ENCODE data around the gene PNPLA1.

DNA sequence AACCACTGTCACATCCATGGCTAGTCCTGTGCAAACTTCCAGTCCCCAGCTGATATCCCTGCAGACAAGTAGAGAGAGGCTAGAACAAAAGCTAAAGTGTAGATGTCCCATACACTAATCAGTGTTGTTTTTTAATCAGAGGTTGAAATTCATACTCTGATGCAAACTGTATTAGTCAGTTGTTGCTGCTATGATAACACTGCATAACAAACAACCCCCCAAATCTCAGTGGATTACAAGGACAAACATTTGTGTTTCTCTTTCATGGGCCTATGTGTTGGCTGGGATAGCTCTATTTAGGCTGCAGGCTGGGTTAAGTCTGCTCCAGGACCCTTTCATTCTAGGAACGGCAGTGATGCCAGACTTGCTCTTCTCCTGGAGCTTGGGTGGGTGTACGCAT, 40.0 kb downstream of the PNPLA1 start:
- TF ChIP-seq ZNF274 (IDR thresholded peaks at IDR 0.05; ENCODE audit: low read depth, low read length) (no peak), YY1 (IDR thresholded peaks at IDR 0.05; ENCODE audit: insufficient read depth, insufficient read length) (no peak), SUZ12 (IDR thresholded peaks at IDR 0.05; ENCODE audit: extremely low read depth, insufficient read depth, insufficient read length) (no peak)

Measured in NT2/D1 (cell line).